ENCODE measurements around the gene SLC5A1.

DNA sequence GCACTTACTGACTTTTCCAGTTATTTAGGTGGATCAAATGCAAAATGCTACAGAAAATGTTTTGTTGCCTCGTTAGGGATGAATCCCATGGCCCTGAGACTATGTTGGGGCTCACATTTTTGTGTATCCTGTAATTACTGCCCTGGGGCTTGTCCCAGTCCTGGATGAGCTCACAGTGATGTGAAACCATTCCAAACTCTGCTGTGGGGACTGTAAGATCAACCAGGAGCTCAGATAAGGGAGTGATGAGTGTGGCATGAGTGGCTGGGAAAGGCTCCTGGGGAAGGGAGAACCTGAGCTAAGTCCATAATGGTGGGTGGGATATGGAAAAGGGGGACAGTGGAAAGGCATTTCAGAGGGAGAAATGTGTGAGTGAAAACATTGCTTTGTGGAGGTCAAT, 54.0 kb downstream of the SLC5A1 start:
- TF ChIP-seq, protein P1, sequence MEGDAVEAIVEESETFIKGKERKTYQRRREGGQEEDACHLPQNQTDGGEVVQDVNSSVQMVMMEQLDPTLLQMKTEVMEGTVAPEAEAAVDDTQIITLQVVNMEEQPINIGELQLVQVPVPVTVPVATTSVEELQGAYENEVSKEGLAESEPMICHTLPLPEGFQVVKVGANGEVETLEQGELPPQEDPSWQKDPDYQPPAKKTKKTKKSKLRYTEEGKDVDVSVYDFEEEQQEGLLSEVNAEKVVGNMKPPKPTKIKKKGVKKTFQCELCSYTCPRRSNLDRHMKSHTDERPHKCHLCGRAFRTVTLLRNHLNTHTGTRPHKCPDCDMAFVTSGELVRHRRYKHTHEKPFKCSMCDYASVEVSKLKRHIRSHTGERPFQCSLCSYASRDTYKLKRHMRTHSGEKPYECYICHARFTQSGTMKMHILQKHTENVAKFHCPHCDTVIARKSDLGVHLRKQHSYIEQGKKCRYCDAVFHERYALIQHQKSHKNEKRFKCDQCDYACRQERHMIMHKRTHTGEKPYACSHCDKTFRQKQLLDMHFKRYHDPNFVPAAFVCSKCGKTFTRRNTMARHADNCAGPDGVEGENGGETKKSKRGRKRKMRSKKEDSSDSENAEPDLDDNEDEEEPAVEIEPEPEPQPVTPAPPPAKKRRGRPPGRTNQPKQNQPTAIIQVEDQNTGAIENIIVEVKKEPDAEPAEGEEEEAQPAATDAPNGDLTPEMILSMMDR (conservative IDR thresholded peaks at IDR 0.05), result no peak
- TF ChIP-seq ZFX (IDR thresholded peaks at IDR 0.05), result no peak
